GM21737 (cell line): Measurements from ENCODE around the gene NRAP.

ENCODE experiments used
- ATAC-seq: cut with Tn5 transposase; IDR thresholded peaks from one replicate; pipeline ENCODE4 v1.9.1; 2021; ENCODE audit warnings: mild to moderate bottlenecking, moderate library complexity; ENCODE audit not compliant: unreplicated experiment

Gene NRAP

GRCh38 chr10:113643183-113643582, 20.7 kb downstream of the NRAP start:
- ATAC-seq = no peak

GRCh38 chr10:113641702-113642101, 22.1 kb downstream of the NRAP start:
- no peak for ATAC-seq

- ATAC-seq = no peak
Measured at GRCh38 chr10:113639966-113640365, 23.9 kb downstream of the NRAP start.

- ATAC-seq = no peak
Measured at GRCh38 chr10:113631684-113632367, 32.0 kb downstream of the NRAP start.

GRCh38 chr10:113630929-113631533, 32.8 kb downstream of the NRAP start:
- no peak for ATAC-seq

- ATAC-seq = no peak
Measured at GRCh38 chr10:113628607-113629153, 35.2 kb downstream of the NRAP start.

- ATAC-seq = no peak
Measured at GRCh38 chr10:113627836-113628235, 36.0 kb downstream of the NRAP start.

- ATAC-seq = no peak
Measured at GRCh38 chr10:113626809-113627355, 37.0 kb downstream of the NRAP start.

- ATAC-seq = no peak
Measured at GRCh38 chr10:113625461-113626186, 38.2 kb downstream of the NRAP start.

GRCh38 chr10:113622831-113623230, 41.0 kb downstream of the NRAP start:
- no peak for ATAC-seq

GRCh38 chr10:113621799-113622198, 42.0 kb downstream of the NRAP start:
- no peak for ATAC-seq

GRCh38 chr10:113620936-113621335, 42.9 kb downstream of the NRAP start:
- ATAC-seq = no peak

- ATAC-seq = no peak
Measured at GRCh38 chr10:113620511-113620910, 43.3 kb downstream of the NRAP start.

GRCh38 chr10:113619401-113619800, 44.4 kb downstream of the NRAP start:
- ATAC-seq = no peak

- ATAC-seq = no peak
Measured at GRCh38 chr10:113618338-113618737, 45.5 kb downstream of the NRAP start.

GRCh38 chr10:113617086-113617485, 46.8 kb downstream of the NRAP start:
- ATAC-seq = no peak

GRCh38 chr10:113616244-113617074, 47.4 kb downstream of the NRAP start:
- ATAC-seq = no peak

GRCh38 chr10:113613977-113614690, 49.7 kb downstream of the NRAP start:
- ATAC-seq = no peak

GRCh38 chr10:113613427-113613826, 50.4 kb downstream of the NRAP start:
- ATAC-seq = no peak

- no peak for ATAC-seq
Measured at GRCh38 chr10:113612154-113612553, 51.7 kb downstream of the NRAP start.
